ENCODE data around the gene C1orf210. TPM values are rescaled to one million over a fixed set of nuclear protein-coding genes. Genes with fewer than 3 reads are reported as not detected.

C1orf210 gene
- total and polyA plus RNA-seq, 2 of the 4 experiments (the other 2 are of a cell fraction), result not detected

DNA sequence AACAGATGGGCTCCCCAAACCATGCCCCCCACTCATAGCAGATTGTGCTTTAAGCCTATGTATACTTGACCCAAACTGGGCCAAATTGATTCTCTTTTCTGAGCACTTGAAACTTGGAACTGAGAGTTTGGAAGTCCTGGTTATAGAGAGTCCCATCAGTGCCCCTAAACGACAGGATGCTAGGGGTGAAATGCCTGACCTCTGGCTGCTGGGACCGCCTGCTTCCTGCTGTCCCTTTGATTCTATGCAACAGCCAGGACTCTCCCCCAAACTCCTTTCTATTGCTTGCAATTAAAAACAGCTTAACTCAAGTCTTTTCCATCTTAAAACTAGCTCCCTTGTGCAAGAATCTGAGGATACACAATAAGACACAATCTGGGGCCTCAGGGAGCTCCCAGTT is 4.7 kb downstream of the C1orf210 start:
- Histone ChIP-seq H3K79me1 (ENCODE audit: low read depth in 1 of 2, low read length in 2 of 2) (no peaks in the 10 kb centered on the region), H3K4me3 (ENCODE audit: insufficient read depth, low read depth, low read length) (no peak overlapping the region), H4K8ac (ENCODE audit: low read depth in 2 of 2, low read length in 2 of 2) (no peak overlapping the region), H3K14ac (replicated peaks; ENCODE audit: low read depth, low read length) (no peak overlapping the region), H3K9ac (ENCODE audit: low read depth, low read length) (no peak overlapping the region), H3K27me3 (ENCODE audit: control insufficient read depth, insufficient read depth, low read length) (peaks cover 25% of the 10 kb centered on the region), H2BK15ac (ENCODE audit: low read depth, low read length) (no peak overlapping the region), H3K9me3 (ENCODE audit: control insufficient read depth, insufficient read depth, low read length) (no peaks in the 10 kb centered on the region), H2BK20ac (ENCODE audit: low read depth, low read length) (no peak overlapping the region), H2BK5ac (ENCODE audit: low read depth, low read length, poor library complexity, severe bottlenecking) (no peak overlapping the region), H2AK5ac (ENCODE audit: low read depth, low read length) (no peak overlapping the region), H3K18ac (ENCODE audit: low read depth, low read length) (no peak overlapping the region), H3K23ac (ENCODE audit: low read depth, low read length) (no peak overlapping the region), H3K9me1 (ENCODE audit: insufficient read depth, low read length) (no peaks in the 10 kb centered on the region), H3K4ac (ENCODE audit: low read depth, low read length) (no peak overlapping the region), H4K20me1 (ENCODE audit: insufficient read depth, low read length) (no peaks in the 10 kb centered on the region), H3K4me1 (ENCODE audit: control insufficient read depth, insufficient read depth, low read length) (no peaks in the 10 kb centered on the region), H3K36me3 (ENCODE audit: control insufficient read depth, insufficient read depth, low read length) (no peaks in the 10 kb centered on the region), H3K4me2 (ENCODE audit: low read depth, low read length) (no peak overlapping the region), H4K91ac (ENCODE audit: insufficient read depth, low read depth, low read length) (no peak overlapping the region), H3K56ac (ENCODE audit: extremely low read depth, insufficient read depth, low read length) (no peak overlapping the region), H3K27ac (ENCODE audit: insufficient read depth, low read length) (no peak overlapping the region), H2AFZ (replicated peaks; ENCODE audit: low read length, poor library complexity) (no peak overlapping the region), H2AK9ac (replicated peaks; ENCODE audit: low read depth, low read length, poor library complexity) (no peak overlapping the region), H2BK120ac (ENCODE audit: low read depth, low read length) (no peak overlapping the region), H4K5ac (ENCODE audit: low read depth, low read length) (no peak overlapping the region)
- BruUV-seq (replicated peaks), result no TSS peak
- TF ChIP-seq NFE2L2 (IDR thresholded peaks at IDR 0.05; ENCODE audit: low read depth, low read length), result no peak
- TF ChIP-seq RAD21 (IDR thresholded peaks at IDR 0.05; ENCODE audit: low read length), result no peak
- TF ChIP-seq ELK1 (IDR thresholded peaks at IDR 0.05; ENCODE audit: borderline replicate concordance, low read depth, low read length), result no peak
- no peak for TF ChIP-seq CEBPB (IDR thresholded peaks at IDR 0.05; ENCODE audit: low read depth, low read length)
- no peak for TF ChIP-seq USF2 (IDR thresholded peaks at IDR 0.05; ENCODE audit: low read depth, low read length)
- TF ChIP-seq POLR2A (IDR thresholded peaks at IDR 0.05; ENCODE audit: low read depth, low read length), result no peak
- TF ChIP-seq MXI1 (IDR thresholded peaks at IDR 0.05; ENCODE audit: borderline replicate concordance, low read depth, low read length), result no peak
- TF ChIP-seq CHD1 (IDR thresholded peaks at IDR 0.05; ENCODE audit: low read depth, low read length), result no peak
- TF ChIP-seq, protein P1, sequence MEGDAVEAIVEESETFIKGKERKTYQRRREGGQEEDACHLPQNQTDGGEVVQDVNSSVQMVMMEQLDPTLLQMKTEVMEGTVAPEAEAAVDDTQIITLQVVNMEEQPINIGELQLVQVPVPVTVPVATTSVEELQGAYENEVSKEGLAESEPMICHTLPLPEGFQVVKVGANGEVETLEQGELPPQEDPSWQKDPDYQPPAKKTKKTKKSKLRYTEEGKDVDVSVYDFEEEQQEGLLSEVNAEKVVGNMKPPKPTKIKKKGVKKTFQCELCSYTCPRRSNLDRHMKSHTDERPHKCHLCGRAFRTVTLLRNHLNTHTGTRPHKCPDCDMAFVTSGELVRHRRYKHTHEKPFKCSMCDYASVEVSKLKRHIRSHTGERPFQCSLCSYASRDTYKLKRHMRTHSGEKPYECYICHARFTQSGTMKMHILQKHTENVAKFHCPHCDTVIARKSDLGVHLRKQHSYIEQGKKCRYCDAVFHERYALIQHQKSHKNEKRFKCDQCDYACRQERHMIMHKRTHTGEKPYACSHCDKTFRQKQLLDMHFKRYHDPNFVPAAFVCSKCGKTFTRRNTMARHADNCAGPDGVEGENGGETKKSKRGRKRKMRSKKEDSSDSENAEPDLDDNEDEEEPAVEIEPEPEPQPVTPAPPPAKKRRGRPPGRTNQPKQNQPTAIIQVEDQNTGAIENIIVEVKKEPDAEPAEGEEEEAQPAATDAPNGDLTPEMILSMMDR (conservative IDR thresholded peaks at IDR 0.05; ENCODE audit: low read depth, low read length), result no peak
- no peak for TF ChIP-seq SMC3 (IDR thresholded peaks at IDR 0.05; ENCODE audit: low read depth, low read length)
- no peak for TF ChIP-seq MAFK (IDR thresholded peaks at IDR 0.05; ENCODE audit: low read depth, low read length)
- TF ChIP-seq FOS (IDR thresholded peaks at IDR 0.05; ENCODE audit: low read depth, low read length), result no peak
- TF ChIP-seq RCOR1 (IDR thresholded peaks at IDR 0.05; ENCODE audit: insufficient replicate concordance, low read length), result no peak
- TF ChIP-seq RFX5 (IDR thresholded peaks at IDR 0.05; ENCODE audit: low read depth, low read length), result no peak
- TF ChIP-seq BHLHE40 (IDR thresholded peaks at IDR 0.05; ENCODE audit: low read depth, low read length), result no peak
- no peak for TF ChIP-seq MAZ (IDR thresholded peaks at IDR 0.05; ENCODE audit: borderline replicate concordance, low read depth, low read length)
- DNase-seq, result no peak
- intact Hi-C loops (cut with micrococcal nuclease), result no loop called here
- in situ Hi-C loops (cut with MboI; ENCODE audit: low sequenced_read_pairs), result no loop called here
- dilution Hi-C loops (cut with HindIII; ENCODE audit: low sequenced_read_pairs, unreplicated experiment), result no loop called here
- CTCF ChIA-PET, result no interaction called here
- POLR2A ChIA-PET (ENCODE audit: unreplicated experiment), result no interaction called here
- no peak for ATAC-seq (ENCODE audit: low read depth)
- WGBS, 2 experiments (ENCODE audit: extremely low coverage in 2 of 2, insufficient read length in 1 of 2), result 40% methylated on average over 1 of the region's 2 CpGs; no CpG with 5 or more reads in 1 of the 2 experiments
